IPS DF 4.7 (cell line): ENCODE measurements around the gene KCNQ1.

Experiments used
- DNase-seq: peaks from one replicate; pipeline ENCODE4 v3.0.0-alpha.2; 2013; ENCODE audit warnings: low spot score; ENCODE audit errors: extremely low read depth

The KCNQ1 gene

DNA sequence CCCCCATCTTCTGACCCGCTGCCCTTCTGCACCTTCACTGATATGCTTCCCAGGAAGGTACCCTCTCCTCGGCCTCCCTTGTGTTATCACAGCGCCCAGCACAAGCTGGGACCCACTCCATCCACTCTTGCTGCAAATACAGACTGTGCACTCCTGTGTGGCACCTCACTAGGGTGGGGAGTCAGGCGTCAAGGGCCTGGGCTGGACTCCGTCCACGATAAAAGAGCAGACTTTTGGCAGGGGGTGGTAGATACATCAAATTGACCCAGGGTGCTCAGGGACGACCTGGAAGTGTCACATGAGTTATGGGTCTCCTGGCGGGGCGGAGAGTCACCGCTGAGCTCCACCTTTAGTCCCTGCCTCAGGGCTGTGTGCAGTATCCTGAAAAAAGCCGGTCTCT, 1.4 kb upstream of the KCNQ1 start:
- DNase-seq: no peak

DNA sequence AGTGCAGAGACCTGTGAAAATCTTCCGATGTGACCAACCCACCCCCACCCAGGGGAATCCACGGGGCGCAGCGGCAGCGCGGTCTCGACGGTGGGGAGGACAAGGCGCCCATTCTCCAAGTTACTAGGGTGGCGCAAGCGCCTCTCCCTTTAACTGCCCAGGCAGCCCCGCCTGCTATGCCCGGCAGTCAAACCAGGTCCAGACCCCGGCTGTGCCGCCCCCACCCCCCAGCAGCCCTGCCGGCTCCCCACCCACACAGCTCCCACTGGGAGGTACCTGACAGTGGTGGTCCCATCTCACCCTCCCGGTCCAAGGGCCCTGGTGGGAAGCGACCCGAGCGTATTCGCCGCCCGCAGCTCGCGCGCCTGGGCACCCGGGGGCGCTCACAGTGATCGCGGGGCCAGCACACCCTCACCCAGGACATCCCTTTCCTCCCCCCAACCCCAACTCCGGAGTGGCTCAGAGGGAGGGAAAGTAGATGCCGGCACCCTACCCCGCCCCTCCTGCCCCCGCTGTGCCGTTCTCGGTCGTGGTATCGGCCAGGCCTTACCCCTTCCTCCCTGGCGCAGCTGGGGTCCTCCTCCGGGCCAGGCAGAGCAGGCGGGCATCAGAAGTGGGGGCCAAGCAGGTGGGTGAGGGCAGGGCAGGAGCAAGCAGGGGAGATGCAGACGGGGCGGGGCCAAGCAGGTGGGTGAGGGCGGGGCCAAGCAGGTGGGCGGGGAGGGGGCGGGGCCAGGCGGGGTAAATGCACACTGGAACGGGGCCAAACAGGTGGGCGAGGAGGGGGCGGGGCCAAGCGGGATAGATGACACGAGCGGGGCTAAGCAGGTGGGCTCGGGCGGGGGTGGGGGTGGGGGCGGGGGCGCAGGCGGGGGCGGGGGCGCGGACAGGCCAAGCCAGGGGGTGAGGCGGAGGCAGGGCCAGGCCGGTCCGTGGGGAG, 657 bp upstream of the KCNQ1 start, which contains the start of gene TRPM5:
TSS of gene TRPM5 (minus strand) at position 634 of the 940 bp plus-strand sequence. CDS start 21,478 bp downstream, outside the sequence.
- no peak for DNase-seq

DNA sequence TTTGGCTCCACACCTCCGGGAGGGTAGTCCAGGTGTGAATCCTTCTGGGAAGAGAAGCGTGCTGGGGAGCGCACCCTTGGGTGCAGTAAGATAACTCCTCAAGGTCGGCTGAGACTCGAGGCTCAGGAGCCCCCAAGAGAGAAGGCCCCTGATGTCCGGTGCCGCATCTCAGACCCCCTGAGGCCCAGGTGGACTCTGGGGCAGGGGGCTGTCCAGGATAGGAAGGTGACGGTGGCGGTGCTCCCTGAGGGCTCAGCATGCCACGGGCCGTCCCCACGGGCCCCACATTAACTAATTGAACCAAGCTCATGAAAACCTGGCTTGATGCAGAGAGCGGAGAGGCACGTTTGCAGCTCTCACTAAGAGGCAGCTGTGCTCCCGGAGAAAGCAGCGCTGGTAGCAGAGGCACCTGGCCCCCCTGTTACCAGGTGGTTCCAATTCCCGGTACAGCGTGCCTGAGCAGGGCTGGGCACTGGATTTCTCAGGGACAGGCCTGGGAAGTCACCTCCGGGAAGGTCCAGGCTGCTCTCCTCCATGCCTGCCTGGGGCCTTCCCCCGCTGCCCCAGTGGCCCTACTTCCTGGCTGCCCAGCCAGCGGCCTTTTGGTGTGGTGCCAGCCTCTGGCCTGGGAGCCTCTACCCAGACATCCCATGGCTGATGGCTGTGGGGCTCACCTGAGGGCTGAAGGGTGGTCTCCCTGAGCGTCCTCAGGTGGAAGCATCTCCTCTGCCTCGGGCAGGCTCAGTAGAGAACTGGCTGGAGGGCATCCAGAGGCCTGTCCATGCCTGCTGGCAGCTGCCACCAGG, 1.1 kb downstream of the KCNQ1 start:
- no peak for DNase-seq

DNA sequence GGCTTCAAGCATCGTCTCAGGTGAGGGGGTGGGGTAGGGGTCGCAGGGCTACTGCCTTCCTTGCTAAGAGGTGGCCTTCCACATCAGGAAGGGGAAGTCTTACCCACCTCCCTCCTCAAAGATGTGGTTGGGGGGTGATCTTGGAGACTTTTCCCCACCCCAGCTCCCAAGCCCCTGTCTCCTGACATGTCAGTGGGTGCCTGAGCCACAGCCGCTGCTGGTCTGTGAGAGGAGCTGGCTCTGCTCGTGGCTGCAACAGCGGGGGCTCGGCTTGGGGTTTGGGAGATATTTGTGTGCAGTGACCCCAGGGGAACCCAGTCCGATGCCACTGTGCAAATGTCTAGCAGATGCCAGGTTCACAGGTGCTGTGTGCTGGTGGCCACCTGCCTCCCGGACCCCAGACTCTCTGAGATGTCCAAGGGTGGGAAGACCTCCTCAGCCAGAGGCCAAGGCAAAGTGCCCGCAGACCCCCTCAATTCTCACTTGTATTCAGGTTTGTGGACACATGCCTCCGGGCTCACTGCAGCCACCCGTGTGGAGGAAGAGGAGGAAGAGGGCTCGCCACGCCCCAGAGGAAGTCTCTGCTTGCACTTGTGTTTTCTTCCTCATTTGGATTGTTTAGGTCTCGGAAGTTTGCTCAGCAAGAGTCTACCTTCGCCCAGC, 1.9 kb downstream of the KCNQ1 start:
- no peak for DNase-seq

DNA sequence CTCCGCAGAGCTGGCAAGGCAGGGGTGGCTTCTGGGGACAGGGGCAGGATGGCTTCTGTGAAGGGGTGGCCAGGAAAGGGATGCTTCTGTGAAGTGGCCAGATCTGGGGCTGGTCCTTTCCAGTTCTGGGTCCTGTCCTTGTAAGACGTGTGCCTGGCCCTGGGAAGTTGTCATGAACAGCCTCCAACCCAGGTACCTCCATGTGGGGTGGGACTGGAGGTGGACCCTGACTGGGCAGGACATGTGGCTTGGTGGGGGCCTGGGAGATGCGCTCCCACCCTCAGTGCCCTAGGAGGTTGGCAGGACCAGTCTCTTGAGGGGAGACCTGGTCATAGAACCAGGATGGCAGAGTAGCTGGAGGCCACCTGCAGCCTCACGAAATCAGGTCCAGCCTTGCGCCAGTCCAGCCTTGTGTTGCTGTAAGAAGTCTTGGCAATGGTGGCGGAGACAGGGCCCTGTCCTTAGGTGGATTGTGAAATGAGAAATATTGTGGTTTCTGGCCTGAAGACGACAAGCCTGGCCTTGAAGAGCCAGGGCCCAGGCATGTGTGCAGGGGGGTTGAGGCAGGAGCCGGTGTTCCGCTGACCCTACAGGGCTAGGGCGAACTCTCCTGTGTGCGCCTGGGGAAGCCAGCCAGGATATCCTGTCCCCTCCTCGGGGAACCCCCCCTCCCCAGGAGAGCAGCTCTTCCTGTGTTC, 2.6 kb downstream of the KCNQ1 start:
- no peak for DNase-seq

DNA sequence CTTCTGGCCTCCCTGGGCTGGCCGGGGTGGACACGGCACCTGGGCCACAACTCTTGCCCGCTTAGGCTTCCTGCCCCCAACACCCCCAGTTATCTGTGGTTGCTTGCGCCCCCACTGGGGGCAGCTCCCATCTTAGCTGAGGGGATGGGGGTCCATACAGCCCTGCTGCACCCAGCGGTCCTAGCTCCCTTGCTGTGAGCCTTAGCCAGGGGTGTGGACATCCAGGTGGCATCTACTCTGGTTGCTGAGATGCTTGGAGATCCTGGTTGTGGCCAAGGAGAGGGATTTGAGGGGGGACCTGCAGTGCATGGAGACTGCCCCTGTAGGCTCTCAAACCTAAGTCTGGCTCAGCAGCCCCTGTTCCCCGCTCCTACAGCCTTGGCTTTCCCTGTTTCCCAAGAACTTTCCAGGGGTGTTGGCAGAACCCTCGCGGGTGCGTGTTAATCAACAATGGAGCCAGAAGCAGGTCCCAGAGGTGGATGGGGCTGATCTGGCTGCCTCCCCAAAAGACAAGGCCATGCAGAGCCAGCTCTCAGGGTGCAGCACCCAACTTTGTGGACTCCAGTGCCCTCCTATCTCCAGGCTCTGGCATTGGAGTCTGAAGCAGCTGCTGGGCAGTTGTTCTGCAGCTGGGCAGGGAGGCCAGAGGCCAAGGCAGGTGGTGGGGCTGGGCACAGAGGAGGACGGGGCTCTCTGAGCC, 3.3 kb downstream of the KCNQ1 start:
- DNase-seq: no peak

DNA sequence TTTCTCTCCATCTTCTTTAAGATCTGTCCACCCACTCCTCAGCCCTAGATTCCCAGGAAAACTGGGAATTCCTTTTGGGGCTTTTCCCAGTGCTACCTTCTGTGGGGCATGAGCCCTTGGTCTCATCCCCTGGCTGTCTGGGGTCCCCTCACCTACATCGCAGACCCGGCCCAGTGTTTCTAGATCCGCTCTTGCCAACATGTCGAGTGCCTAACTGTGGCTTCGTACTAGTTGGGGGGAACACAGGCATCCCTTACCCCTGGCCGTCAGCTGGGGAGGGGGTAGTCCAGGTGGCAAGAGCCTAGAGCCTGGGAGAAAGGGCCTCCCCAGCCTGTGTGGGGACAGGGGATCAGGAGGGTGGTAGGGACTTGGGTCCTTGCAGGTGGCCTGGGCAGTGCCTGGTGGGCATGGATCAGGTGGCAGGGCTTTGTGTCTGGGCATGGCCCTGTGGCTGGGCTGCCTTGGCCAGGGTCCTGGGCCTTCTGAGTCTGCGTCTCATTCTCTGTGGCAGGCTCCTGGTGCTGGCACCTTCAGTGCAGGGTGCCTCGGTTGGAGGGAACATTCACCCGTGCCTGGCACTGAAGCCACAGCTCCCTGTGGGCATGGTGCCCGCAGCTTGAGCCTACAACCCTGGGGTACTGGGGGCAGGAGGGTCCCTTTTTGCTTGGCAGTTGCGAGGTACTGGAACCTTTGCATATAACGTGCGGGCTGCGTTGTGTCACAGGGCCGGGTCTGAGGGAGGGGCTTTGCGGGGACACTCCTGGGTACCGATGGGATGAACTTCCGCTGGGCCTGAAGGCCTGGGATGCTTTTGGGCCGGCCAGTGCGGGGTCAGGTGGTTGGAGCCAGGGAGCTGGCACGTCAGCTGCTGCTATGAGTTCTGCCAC, 4.1 kb downstream of the KCNQ1 start:
- no peak for DNase-seq

DNA sequence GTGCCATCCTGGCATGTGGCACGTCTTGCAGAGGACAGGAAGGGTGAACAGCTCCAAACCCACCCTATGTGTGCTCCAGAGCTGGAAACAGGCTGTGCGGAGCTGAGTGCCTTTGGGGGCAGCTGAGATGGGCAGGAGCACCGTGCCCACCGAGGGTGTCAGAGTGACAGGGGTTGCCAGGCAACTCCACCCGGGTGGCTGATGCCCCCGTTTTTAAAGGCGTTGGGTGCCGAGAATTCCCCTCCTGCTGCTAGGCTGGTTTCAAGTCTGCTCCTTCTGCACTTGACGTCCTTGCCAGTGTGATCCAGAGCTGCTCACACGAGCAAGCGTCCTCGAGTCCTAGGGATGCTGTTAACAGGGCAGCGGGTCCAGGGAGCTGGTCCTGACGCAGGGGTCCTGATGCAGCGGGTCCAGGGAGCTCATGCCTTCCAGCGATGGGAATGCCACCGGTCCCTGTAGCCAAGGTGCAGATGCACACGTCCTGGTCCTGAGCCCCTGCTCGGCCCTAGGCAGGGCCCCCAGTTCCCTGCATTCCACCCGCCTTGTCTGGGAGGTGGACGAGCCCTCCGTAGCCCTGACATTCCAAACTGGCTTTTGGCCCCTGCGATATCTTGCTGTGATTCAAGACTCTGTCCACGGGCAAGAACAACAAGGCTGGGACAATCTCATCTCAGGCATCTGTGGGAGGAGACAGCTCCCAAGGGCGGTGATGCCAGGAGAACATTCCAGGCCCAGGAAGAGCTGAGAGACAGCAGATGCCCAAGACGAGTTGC, 4.9 kb downstream of the KCNQ1 start:
- DNase-seq: no peak

DNA sequence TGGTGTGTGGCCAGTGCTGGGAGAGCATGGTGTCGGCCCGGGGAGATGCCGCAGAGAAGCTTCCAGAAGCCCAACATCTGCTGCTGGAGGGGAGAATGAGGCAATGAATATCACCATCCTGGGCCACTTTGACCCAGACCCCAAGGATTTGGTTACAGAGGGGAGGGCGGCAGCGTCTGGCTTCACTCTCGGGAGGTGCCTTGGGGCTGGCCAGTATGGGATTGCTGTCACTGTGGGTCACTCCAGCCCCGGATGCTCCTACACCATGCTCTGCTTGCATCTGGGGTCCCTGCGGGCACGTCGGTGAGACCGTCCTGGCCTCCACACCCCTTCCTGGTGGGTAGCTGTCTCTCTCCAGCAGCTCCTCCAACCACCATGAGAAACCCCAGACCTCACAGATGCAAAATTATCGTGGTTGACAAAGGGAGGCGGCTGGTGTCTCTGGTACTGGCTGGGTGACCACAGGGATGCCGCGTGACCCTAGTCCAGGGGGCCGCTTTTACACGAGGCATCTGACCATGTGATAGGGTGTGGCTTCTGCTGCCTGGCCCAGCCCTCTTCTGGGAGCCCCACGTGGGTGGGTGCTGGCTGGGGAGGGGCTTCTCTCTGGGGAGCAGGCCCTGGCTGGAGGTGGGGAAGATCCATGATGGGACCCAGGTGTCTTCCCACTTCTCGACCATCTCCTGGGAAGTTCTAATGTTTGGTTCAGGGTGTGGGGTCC, 5.7 kb downstream of the KCNQ1 start:
- no peak for DNase-seq

DNA sequence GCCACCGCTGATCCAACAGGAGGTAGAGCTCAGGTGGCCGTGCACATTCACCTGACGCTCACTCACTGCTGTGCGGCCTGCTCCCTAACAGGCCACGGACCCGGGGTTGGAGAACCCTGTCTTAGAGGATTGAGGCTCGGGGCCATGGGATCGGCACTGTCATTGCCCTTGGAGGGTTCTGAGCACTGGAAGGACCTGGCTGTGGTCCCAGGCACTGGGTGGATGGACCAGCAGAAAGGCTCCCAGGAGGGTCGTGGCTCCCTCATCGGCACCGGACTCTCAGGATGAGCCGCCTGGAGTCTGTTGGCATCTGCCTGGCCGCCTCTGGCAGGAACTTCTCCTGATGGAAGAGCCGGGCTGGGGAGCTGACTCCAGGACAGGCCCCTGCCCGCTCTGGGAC, 6.5 kb downstream of the KCNQ1 start:
- no peak for DNase-seq

DNA sequence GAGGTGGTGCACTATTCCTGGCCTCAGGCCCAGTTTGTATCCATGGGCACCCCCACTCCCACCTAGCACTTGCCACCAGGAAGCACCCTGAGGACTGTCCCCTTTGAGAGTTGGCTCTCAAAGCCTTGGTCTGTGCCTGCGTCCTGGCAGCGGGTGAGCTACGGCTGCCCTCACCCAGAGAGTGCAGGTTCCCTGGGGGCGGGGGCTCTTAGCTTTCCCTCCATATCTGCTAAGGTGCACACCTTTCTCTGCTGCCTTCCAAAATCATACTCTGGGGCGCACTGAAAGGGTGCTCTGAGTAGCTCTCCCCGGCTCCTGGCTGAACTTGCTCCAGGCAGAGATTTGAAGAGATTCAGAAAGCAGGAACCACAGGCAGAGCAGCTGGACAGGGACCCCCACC, 7.1 kb downstream of the KCNQ1 start:
- no peak for DNase-seq

DNA sequence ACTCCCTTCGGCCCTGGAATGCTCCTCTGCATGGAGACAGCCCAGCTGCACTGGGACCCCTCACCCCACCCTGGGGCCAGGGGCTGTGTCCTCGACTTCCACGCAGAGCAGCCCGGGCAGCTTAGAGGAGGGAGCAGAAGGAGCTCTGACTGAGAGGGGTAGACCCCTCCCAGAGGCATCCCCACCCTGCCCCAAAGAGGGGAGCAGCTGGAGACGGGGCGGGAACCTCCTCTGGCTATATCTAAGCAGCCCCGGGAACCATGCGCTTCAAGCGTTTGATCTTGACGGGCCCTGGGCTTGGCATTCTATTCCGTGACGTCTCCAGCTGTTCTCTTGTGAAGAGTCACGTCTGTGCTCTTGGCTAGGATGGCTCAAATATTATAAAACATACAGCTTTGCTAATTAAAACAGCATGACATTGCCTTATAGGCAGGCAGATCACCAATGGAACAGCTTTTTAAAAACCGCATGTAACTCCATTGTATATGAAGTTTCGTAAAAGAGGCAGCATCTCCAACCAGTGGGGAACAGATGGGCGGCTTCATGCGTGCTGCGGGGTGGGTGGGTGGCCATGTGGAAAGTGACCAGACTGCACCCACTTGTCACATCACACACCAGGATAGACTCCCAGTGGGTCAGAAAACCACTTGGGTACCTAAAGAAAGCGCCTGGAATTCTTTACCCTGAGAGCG, 7.7 kb downstream of the KCNQ1 start:
- no peak for DNase-seq

DNA sequence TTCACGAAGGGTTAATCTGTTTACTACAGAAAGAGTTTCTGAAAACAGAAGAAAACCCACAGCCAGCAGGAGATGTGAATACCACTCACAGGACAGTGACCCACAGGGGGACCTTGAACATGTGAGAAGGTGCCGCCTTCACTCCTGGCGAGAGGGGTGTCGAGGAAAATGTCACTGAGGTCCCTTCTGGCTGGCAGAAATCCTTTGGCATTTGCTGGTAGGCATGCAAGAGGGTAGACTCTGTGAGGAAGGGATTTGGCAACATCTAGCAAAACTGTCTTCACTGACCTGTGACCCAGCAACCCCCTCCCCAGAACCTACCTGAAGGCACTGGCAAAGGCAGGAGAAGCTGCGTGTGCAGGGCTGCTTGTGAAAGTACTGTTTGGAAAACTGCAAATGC, 8.6 kb downstream of the KCNQ1 start:
- DNase-seq: no peak

DNA sequence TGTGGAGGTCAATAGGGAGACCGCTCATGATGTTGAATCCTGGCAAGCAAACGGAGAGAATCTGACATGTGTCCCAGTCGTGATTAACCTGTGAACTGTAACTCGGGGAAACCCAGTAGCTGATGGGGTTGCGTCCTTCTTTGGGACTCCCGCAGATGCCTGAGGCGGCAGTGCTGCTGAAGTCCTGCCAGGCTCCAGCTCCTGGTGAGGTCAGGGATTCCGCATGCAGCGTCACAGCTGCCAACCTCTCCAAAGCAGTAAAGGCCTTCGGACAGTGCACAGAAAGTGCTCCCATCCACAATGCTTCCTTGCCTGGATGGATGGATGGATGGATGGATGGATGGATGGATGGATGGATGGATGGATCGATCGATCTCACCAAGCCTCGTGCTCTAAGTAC, 13.5 kb downstream of the KCNQ1 start:
- DNase-seq: no peak

DNA sequence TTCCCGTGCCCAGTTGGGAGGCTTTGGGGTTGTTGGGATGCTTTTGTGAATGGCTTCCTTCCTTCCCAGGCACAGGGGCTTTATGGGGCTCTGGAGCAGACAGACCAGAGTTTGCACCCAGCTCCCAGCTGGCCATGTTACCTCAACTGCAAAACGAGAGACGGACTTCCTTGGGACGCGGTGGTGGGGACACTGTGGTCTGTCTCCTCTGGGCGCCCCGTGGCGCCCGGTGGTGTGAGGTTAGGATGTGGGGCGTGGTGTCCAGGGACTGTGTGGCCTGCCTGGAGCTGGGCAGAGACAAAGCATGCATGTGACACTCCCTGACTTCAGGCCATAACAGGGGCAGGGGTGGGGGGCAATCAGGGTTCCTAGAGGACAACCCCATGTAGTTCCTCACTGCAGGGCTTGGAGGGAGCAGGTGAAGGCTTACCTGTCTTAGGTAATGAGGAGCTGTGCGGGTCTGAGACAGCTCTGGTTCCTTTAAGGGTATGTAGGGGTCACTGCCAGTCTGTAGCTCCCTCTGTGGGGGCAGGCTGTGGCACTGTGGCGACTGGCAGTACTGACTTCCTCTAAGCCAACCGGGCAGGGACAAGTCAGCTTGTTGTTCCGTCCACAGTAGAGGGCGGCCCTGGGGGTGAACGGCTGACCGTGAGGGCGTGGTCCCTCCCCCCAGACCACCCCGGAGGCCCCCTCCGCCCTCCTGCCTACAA, 14.4 kb downstream of the KCNQ1 start:
- no peak for DNase-seq

DNA sequence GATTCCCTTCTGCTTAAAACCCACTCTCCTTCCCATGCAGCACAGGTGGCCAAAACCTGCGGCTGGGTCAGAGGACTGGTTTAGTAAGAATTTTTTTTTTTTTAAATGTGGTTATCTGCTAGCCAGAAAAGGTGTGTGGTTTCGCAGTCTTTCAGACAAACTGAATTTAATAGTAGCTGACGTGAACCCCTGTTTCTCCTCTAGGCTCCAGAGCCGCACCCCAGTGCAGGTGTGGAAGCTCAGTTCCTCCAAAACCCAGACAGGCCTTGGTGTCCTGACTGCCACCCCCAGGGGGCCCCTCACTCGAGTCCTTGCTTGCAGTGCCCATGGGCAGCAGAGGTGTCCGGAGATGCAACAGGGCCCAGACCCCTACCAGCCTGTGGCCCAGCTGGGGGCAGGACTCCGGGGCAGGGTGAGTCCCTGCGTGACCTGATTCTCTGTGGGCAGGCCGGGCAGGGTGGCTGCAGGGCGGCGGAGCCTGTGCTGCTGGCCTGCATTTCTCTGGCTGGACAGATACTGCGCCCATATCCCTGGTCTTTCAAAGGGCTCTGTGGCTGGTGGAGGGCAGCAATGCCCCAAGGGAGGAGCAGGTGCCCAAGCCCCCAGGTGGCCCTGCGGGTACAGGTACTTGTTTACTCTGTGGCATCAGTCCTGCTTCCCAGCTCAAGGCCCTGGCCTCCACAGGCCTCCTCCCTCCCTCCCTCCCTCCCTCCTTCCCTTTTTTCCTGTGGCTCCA, 15.2 kb downstream of the KCNQ1 start:
- DNase-seq: no peak
